PC-9 (cell line): ENCODE measurements around the gene AFF4.

Experiments used
- CTCF ChIP-seq: fragments of 200-600 bp; sonication (generic); conservative IDR thresholded peaks from 2 replicates; pipeline ENCODE4 v1.6.1; 2017; ENCODE audit warnings: mixed run types, antibody characterized with exemption, mild to moderate bottlenecking, moderate library complexity
- EZH2 ChIP-seq: fragments of 200-600 bp; sonication (generic); IDR thresholded peaks from 2 replicates; pipeline ENCODE4 v1.8.0; 2017; ENCODE audit warnings: antibody characterized with exemption, low read depth

- TF ChIP-seq CTCF (no peak), EZH2 (no peak)
Measured at GRCh38 chr5:132841305-132841704, 122.1 kb downstream of the AFF4 start.
